ENCODE results near the gene BTBD6. TPM values are rescaled to one million over a fixed set of nuclear protein-coding genes. Genes with fewer than 3 reads are reported as not detected.

Gene BTBD6
- total RNA-seq, 1 experiment from 2014 or later = 30.1 TPM

DNA sequence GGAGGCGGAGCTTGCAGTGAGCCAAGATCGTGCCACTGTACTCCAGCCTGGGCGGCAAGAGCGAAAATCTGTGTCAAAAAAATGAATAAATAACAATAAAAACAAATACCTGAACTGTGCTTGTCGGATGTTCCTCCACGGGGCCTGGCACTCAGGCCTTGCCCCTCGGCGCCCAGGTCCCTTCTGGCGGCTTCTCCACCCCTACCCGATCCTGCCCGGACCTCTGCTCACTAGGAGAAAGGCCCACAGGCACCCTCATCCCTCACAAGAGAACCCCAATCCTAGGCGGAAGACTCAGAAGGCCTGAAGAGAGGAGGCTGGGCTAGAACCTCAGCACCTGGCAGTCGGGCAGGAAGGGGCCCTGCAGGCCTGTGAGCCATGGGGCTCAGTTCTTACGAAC is 21.0 kb upstream of the BTBD6 start:
- Mint-ChIP-seq H3K4me1 (ENCODE audit: low read depth, unreplicated experiment) (no peaks in the 10 kb centered on the region), H3K4me3 (ENCODE audit: low read depth, unreplicated experiment) (no peak overlapping the region), H3K27ac (ENCODE audit: unreplicated experiment) (no peak overlapping the region), H3K27me3 (ENCODE audit: unreplicated experiment) (no peaks in the 10 kb centered on the region), H3K9me3 (ENCODE audit: low read depth, unreplicated experiment) (no peaks in the 10 kb centered on the region), H3K36me3 (ENCODE audit: insufficient read depth, unreplicated experiment) (peaks cover 18% of the 10 kb centered on the region)
- TF ChIP-seq, protein P1, sequence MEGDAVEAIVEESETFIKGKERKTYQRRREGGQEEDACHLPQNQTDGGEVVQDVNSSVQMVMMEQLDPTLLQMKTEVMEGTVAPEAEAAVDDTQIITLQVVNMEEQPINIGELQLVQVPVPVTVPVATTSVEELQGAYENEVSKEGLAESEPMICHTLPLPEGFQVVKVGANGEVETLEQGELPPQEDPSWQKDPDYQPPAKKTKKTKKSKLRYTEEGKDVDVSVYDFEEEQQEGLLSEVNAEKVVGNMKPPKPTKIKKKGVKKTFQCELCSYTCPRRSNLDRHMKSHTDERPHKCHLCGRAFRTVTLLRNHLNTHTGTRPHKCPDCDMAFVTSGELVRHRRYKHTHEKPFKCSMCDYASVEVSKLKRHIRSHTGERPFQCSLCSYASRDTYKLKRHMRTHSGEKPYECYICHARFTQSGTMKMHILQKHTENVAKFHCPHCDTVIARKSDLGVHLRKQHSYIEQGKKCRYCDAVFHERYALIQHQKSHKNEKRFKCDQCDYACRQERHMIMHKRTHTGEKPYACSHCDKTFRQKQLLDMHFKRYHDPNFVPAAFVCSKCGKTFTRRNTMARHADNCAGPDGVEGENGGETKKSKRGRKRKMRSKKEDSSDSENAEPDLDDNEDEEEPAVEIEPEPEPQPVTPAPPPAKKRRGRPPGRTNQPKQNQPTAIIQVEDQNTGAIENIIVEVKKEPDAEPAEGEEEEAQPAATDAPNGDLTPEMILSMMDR (IDR thresholded peaks at IDR 0.05; ENCODE audit: unreplicated experiment) = no peak
- no peak for DNase-seq
- intact Hi-C loops (cut with micrococcal nuclease; ENCODE audit: unreplicated experiment) = no loop called here
- BruUV-seq (replicated peaks) = no TSS peak
- CTCF ChIA-PET = no interaction called here

DNA sequence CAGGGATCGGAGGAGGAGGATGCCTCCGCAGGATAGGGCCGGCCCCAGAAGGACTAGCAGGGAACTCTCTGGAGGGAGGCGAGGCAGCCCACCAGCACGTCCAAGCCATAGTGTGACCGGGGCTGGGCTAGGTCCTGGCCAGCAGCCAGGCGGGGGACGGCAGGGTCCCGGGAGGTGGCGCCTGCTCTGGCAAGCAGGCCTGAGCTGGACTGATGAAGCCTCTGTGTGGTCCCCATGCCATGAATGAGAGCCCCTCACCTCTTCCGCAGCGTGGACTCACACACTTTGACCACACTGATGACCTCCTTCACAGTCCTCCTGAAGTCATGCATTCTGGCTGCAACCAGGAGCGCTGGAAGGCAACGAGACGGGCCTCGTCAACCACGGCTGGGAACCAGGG is 19.8 kb upstream of the BTBD6 start:
- DNase-seq = no peak
- no peaks in the 10 kb centered on the region for H3K27me3 Mint-ChIP-seq (ENCODE audit: unreplicated experiment)
- peaks cover 18% of the 10 kb centered on the region for H3K36me3 Mint-ChIP-seq (ENCODE audit: insufficient read depth, unreplicated experiment)
- CTCF ChIA-PET = no interaction called here
- TF ChIP-seq, protein P1 (IDR thresholded peaks at IDR 0.05; ENCODE audit: unreplicated experiment) = no peak
- no peaks in the 10 kb centered on the region for H3K9me3 Mint-ChIP-seq (ENCODE audit: low read depth, unreplicated experiment)
- intact Hi-C loops (cut with micrococcal nuclease; ENCODE audit: unreplicated experiment) = no loop called here
- H3K4me1 Mint-ChIP-seq (ENCODE audit: low read depth, unreplicated experiment) = no peaks in the 10 kb centered on the region
- no peak overlapping the region for H3K27ac Mint-ChIP-seq (ENCODE audit: unreplicated experiment)
- BruUV-seq (replicated peaks) = no TSS peak
- H3K4me3 Mint-ChIP-seq (ENCODE audit: low read depth, unreplicated experiment) = no peak overlapping the region

DNA sequence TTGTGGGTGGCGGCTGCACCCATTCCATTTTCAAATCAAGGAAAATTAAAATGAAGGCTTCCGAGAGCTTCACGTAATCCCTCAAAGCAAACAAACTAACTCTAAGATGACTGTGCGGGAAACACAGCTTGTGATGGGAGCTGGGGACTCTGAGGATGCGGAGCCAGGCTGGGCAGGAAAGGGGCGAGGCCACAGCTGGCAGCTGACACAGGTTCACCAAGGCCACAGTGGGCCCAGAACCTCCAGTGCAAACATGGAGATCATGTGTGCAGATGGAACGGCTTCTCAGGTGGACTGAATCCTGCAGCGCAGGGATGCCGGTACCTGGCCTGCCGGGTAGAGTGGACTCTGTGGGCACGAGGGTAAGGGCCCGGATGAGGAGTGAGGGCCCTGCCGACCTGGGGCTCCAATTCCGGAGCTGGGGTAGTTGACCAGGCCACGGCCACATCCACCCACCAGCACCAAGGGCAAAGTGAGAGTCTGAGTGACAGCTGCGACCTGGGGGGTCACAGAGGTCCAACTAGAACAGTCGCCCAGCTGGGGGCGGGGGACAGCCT is 19.2 kb upstream of the BTBD6 start:
- BruUV-seq (replicated peaks) = no TSS peak
- Mint-ChIP-seq H3K4me1 (ENCODE audit: low read depth, unreplicated experiment) (no peaks in the 10 kb centered on the region), H3K9me3 (ENCODE audit: low read depth, unreplicated experiment) (no peaks in the 10 kb centered on the region), H3K27ac (ENCODE audit: unreplicated experiment) (no peak overlapping the region), H3K27me3 (ENCODE audit: unreplicated experiment) (no peaks in the 10 kb centered on the region), H3K4me3 (ENCODE audit: low read depth, unreplicated experiment) (no peak overlapping the region), H3K36me3 (ENCODE audit: insufficient read depth, unreplicated experiment) (peaks cover 18% of the 10 kb centered on the region)
- DNase-seq = no peak
- CTCF ChIA-PET = no interaction called here
- intact Hi-C loops (cut with micrococcal nuclease; ENCODE audit: unreplicated experiment) = no loop called here
- TF ChIP-seq, protein P1 (IDR thresholded peaks at IDR 0.05; ENCODE audit: unreplicated experiment) = no peak

DNA sequence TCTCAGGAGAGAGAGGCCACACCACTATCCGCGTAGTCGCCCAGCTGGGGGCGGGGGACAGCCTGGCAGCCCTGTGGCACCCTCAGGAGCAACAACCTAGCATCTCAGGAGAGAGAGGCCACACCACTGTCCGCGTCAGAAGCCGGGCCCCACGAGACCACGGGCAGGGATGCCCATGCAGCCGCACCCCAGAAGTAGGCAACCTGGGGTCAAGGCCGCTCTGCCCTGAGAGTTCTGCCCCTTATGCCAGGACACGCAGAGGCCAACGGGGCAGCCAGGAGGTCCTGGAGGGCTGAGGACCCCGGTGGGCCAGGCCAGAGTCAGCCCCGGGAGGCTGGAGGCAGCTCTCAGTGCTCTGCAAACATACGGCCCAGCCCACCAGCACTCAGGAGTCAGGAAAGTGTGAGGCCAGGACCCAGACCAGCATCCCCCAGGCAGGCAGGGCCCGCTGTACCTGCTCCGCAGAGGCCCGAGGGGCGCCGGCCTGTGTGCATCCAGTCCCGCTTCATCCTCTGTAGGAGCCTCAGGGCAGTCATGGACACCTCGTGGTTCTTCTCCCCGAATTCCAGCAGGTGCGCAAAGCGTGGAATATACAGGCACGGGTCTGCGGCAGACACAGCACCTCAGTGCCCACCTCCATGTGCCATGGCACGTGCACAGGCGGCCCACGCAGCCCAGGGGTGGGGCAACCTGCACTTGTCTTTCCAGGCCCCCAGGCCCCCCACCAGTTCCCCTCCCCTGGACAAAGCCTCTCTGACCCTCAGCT is 7.3 kb upstream of the BTBD6 start:
- Mint-ChIP-seq H3K9me3 (ENCODE audit: low read depth, unreplicated experiment) (no peaks in the 10 kb centered on the region), H3K36me3 (ENCODE audit: insufficient read depth, unreplicated experiment) (no peaks in the 10 kb centered on the region), H3K4me3 (ENCODE audit: low read depth, unreplicated experiment) (no peak overlapping the region), H3K27me3 (ENCODE audit: unreplicated experiment) (no peaks in the 10 kb centered on the region), H3K4me1 (ENCODE audit: low read depth, unreplicated experiment) (no peaks in the 10 kb centered on the region), H3K27ac (ENCODE audit: unreplicated experiment) (no peak overlapping the region)
- no peak for DNase-seq
- CTCF ChIA-PET = no interaction called here
- TF ChIP-seq, protein P1 (IDR thresholded peaks at IDR 0.05; ENCODE audit: unreplicated experiment) = no peak
- intact Hi-C loops (cut with micrococcal nuclease; ENCODE audit: unreplicated experiment) = no loop called here
- BruUV-seq (replicated peaks) = no TSS peak
